ENCODE measurements around the gene KRT20. TPM values are rescaled to one million over a fixed set of nuclear protein-coding genes. Genes with fewer than 3 reads are reported as not detected.
"Not testable (repeated sequence)": the region's sequence is repeated elsewhere in the genome, so short reads cannot be mapped to it uniquely, and the experiment has no call there.

The KRT20 gene
- total RNA-seq, 1 donor from 2014 or later = not detected

DNA sequence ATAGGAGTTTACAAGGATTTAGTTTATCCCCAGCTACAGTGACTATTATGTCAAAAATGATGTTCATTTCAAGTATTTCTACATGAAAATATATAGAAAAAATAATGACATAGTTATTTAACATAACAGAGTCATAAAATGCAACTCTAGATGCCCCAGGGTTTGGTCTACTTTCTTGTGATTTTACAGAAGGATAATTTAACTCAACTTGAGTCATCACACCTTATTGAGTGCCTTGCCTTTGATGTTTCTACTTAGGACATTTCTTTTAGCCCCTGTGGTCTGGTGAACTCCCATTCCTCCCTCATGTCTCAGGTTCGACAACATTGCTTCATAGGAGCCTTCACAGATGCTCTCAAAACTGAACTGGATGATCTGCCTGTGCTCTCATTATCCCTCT is 2.0 kb downstream of the KRT20 start:
- Mint-ChIP-seq H3K36me3 (ENCODE audit: low read depth) (no peaks in the 10 kb centered on the region), H3K4me1 (no peaks in the 10 kb centered on the region), H3K9me3 (no peaks in the 10 kb centered on the region), H3K4me3 (no peak overlapping the region), H3K27me3 (peaks cover 17% of the 10 kb centered on the region), H3K27ac (no peak overlapping the region)
- intact Hi-C loops (cut with micrococcal nuclease) = no loop called here
- no peak for DNase-seq

GRCh38 chr17:40879026-40879425 is 6.0 kb downstream of the KRT20 start:
- H3K4me1 Mint-ChIP-seq = no peaks in the 10 kb centered on the region
- intact Hi-C loops (cut with micrococcal nuclease) = no loop called here
- no peaks in the 10 kb centered on the region for H3K9me3 Mint-ChIP-seq
- DNase-seq = no peak
- no peak overlapping the region for H3K4me3 Mint-ChIP-seq
- H3K27ac Mint-ChIP-seq = no peak overlapping the region
- peaks cover 20% of the 10 kb centered on the region for H3K27me3 Mint-ChIP-seq
- H3K36me3 Mint-ChIP-seq (ENCODE audit: low read depth) = no peaks in the 10 kb centered on the region

- Mint-ChIP-seq H3K4me3 (no peak overlapping the region), H3K4me1 (no peaks in the 10 kb centered on the region), H3K36me3 (ENCODE audit: low read depth) (no peaks in the 10 kb centered on the region), H3K27ac (no peak overlapping the region), H3K27me3 (peaks cover 20% of the 10 kb centered on the region), H3K9me3 (no peaks in the 10 kb centered on the region)
- no peak for DNase-seq
- intact Hi-C loops (cut with micrococcal nuclease) = no loop called here
These were observed 7.0 kb downstream of the KRT20 start for GRCh38 chr17:40878044-40878443.

GRCh38 chr17:40873801-40874200 is 11.2 kb downstream of the KRT20 start:
- DNase-seq = no peak
- no peaks in the 10 kb centered on the region for H3K4me1 Mint-ChIP-seq
- intact Hi-C loops (cut with micrococcal nuclease) = no loop called here
- no peaks in the 10 kb centered on the region for H3K36me3 Mint-ChIP-seq (ENCODE audit: low read depth)
- H3K9me3 Mint-ChIP-seq = no peaks in the 10 kb centered on the region
- H3K4me3 Mint-ChIP-seq = no peak overlapping the region
- no peak overlapping the region for H3K27ac Mint-ChIP-seq
- H3K27me3 Mint-ChIP-seq = peaks cover 34% of the 10 kb centered on the region

GRCh38 chr17:40873255-40873654 is 11.8 kb downstream of the KRT20 start:
- no peak overlapping the region for H3K27ac Mint-ChIP-seq
- peaks cover 35% of the 10 kb centered on the region for H3K27me3 Mint-ChIP-seq
- no peaks in the 10 kb centered on the region for H3K4me1 Mint-ChIP-seq
- H3K9me3 Mint-ChIP-seq = no peaks in the 10 kb centered on the region
- intact Hi-C loops (cut with micrococcal nuclease) = no loop called here
- H3K4me3 Mint-ChIP-seq = no peak overlapping the region
- no peaks in the 10 kb centered on the region for H3K36me3 Mint-ChIP-seq (ENCODE audit: low read depth)
- no peak for DNase-seq

DNA sequence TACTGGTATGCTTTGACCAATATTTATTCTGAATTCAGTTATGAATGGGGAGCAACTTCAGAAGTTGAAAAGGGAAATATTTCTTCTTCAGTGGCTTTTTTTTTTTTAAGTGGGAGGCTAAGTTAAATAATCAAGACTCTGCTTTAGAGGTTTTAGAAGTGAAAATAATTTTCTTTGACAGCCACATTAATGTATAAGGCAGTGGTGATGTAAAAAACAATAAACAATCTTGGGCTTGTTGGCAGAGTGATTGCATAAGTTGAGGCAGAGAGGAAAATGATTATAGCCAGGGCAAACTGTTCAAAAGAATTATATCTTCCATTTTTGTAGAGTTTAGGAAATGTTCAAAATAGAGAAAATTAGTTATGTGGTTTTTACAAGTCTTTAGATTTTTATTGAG is 12.6 kb downstream of the KRT20 start:
- Mint-ChIP-seq H3K4me3 (no peak overlapping the region), H3K27ac (no peak overlapping the region), H3K9me3 (no peaks in the 10 kb centered on the region), H3K4me1 (no peaks in the 10 kb centered on the region), H3K36me3 (ENCODE audit: low read depth) (no peaks in the 10 kb centered on the region), H3K27me3 (peaks cover 35% of the 10 kb centered on the region)
- no peak for DNase-seq
- intact Hi-C loops (cut with micrococcal nuclease) = no loop called here

DNA sequence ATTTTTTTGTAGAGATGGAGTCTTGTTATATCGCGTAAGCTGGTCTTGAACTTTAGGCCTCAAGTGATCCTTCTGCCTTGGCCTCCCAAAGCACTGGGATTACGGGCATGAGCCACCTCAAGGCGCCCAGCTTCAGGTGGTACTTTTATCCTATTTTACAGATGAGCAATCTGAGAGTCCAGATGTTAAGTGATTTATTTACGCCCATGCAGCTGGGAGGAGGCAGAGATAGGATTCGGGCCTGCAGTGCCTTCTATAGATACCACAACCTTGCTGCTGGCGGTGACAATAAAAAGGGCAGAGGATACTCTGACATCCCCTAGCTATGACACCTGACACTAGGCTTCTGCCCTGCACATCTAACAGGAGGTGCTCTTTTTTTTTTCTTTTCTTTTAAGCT is 13.7 kb downstream of the KRT20 start:
- no peak overlapping the region for H3K4me3 Mint-ChIP-seq
- H3K9me3 Mint-ChIP-seq = no peaks in the 10 kb centered on the region
- no peak for DNase-seq
- no peaks in the 10 kb centered on the region for H3K36me3 Mint-ChIP-seq (ENCODE audit: low read depth)
- H3K4me1 Mint-ChIP-seq = no peaks in the 10 kb centered on the region
- peaks cover 36% of the 10 kb centered on the region for H3K27me3 Mint-ChIP-seq
- intact Hi-C loops (cut with micrococcal nuclease) = no loop called here
- no peak overlapping the region for H3K27ac Mint-ChIP-seq

GRCh38 chr17:40870136-40870535 is 14.9 kb downstream of the KRT20 start:
- intact Hi-C loops (cut with micrococcal nuclease) = no loop called here
- Mint-ChIP-seq H3K27me3 (peaks cover 33% of the 10 kb centered on the region), H3K4me3 (no peak overlapping the region), H3K36me3 (ENCODE audit: low read depth) (no peaks in the 10 kb centered on the region), H3K27ac (no peak overlapping the region), H3K4me1 (no peaks in the 10 kb centered on the region), H3K9me3 (no peaks in the 10 kb centered on the region)
- DNase-seq = no peak

DNA sequence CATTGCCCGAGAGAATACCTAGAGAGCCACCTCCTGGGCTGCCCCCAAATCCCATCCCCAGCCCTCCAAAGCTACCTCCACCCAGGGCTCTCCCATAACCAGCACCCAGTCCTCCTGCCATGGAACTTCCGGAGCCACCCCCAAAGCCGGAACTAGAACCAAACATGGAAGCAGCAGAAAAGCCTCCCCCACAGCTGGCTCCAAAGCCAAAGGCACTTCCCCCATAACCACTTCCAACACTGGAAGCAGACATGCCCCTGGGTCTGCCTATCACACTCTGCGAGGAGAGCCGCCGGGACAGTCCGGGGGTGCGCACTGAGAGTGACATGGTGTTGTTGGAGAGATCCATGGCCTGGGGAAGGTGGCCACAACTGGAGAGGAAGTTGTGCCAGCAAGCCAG is 18.2 kb downstream of the KRT20 start, which contains the start of gene KRT12:
Gene KRT12 (minus strand): TSS at position 386 of the 400 bp plus-strand sequence. CDS start 37 bp downstream, at position 349.
- H3K4me1 Mint-ChIP-seq = no peaks in the 10 kb centered on the region
- intact Hi-C loops (cut with micrococcal nuclease) = no loop called here
- no peak within 1 kb of the TSS for H3K27ac Mint-ChIP-seq
- H3K4me3 Mint-ChIP-seq = no peak within 1 kb of the TSS
- H3K27me3 Mint-ChIP-seq = peaks cover 20% of the 10 kb centered on the region
- H3K9me3 Mint-ChIP-seq = no peaks in the 10 kb centered on the region
- DNase-seq = no peak
- no peaks in the 10 kb centered on the region for H3K36me3 Mint-ChIP-seq (ENCODE audit: low read depth)

DNA sequence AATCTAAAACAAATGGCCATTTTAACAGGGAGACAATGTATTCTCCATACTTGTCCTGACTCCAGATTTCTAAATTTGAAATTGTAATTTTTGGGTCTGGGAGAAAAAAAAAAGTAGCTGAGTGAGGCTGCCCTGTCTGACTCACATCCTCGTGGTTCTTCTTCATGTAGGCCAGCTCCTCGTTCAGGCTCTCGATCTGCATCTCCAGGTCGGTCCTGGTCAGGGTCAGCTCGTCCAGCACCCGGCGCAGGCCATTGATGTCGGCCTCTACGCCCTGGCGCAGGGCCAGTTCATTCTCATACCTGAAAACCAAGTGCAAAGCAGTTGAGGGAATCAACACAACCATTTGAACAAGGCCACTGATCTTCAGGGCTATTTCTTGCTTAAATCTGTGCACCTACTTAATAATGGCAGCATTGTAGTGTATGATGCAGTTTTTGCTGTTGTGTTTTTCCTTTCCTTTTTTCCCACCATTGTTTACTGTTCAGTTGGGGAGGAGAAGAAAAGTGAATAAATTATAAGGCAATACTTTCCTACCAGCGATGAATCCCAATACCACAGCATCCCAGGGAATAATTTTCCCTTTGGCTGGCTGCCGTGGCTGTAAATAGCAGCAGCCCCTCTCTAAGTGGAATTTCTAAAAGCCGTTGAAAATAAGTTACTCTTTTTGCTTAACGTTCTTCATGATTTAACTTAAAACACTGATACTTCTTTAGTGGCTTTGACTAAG is 20.2 kb downstream of the KRT20 start:
- H3K27ac Mint-ChIP-seq = no peak overlapping the region
- H3K27me3 Mint-ChIP-seq = peaks cover 18% of the 10 kb centered on the region
- H3K36me3 Mint-ChIP-seq (ENCODE audit: low read depth) = no peaks in the 10 kb centered on the region
- intact Hi-C loops (cut with micrococcal nuclease) = no loop called here
- no peak overlapping the region for H3K4me3 Mint-ChIP-seq
- no peaks in the 10 kb centered on the region for H3K9me3 Mint-ChIP-seq
- no peaks in the 10 kb centered on the region for H3K4me1 Mint-ChIP-seq
- DNase-seq = no peak

GRCh38 chr17:40862985-40863733 is 21.9 kb downstream of the KRT20 start:
- Mint-ChIP-seq H3K27ac (no peak overlapping the region), H3K27me3 (peaks cover 20% of the 10 kb centered on the region), H3K36me3 (ENCODE audit: low read depth) (no peaks in the 10 kb centered on the region), H3K9me3 (no peaks in the 10 kb centered on the region), H3K4me3 (no peak overlapping the region), H3K4me1 (no peaks in the 10 kb centered on the region)
- DNase-seq = no peak
- intact Hi-C loops (cut with micrococcal nuclease) = no loop called here

GRCh38 chr17:40859536-40859935 is 25.5 kb downstream of the KRT20 start:
- peaks cover 18% of the 10 kb centered on the region for H3K27me3 Mint-ChIP-seq
- no peak overlapping the region for H3K4me3 Mint-ChIP-seq
- no peak for DNase-seq
- H3K4me1 Mint-ChIP-seq = no peaks in the 10 kb centered on the region
- intact Hi-C loops (cut with micrococcal nuclease) = loop anchor here (5.0 to 10.0 kb wide), 2 partner anchors 463 to 805 kb away; no protein-coding TSS in a partner anchor
- H3K27ac Mint-ChIP-seq = no peak overlapping the region
- H3K9me3 Mint-ChIP-seq = no peaks in the 10 kb centered on the region
- no peaks in the 10 kb centered on the region for H3K36me3 Mint-ChIP-seq (ENCODE audit: low read depth)

GRCh38 chr17:40858667-40859066 is 26.4 kb downstream of the KRT20 start:
- not testable (repeated sequence) for H3K36me3 Mint-ChIP-seq (ENCODE audit: low read depth); H3K27ac Mint-ChIP-seq; H3K4me3 Mint-ChIP-seq; DNase-seq; H3K9me3 Mint-ChIP-seq; H3K4me1 Mint-ChIP-seq
- intact Hi-C loops (cut with micrococcal nuclease) = loop anchor here (5.0 to 10.0 kb wide), 2 partner anchors 464 to 806 kb away; no protein-coding TSS in a partner anchor
- peaks cover 21% of the 10 kb centered on the region for H3K27me3 Mint-ChIP-seq

- no peak overlapping the region for H3K4me3 Mint-ChIP-seq
- no peaks in the 10 kb centered on the region for H3K9me3 Mint-ChIP-seq
- H3K36me3 Mint-ChIP-seq (ENCODE audit: low read depth) = no peaks in the 10 kb centered on the region
- intact Hi-C loops (cut with micrococcal nuclease) = loop anchor here (5.0 to 10.0 kb wide), 2 partner anchors 465 to 807 kb away; no protein-coding TSS in a partner anchor
- no peak overlapping the region for H3K27ac Mint-ChIP-seq
- H3K4me1 Mint-ChIP-seq = no peaks in the 10 kb centered on the region
- DNase-seq = no peak
- H3K27me3 Mint-ChIP-seq = peaks cover 24% of the 10 kb centered on the region
These were observed 27.5 kb downstream of the KRT20 start for GRCh38 chr17:40857535-40857934.

All from activated CD4-positive, alpha-beta T cell treated with anti-CD3 and anti-CD28 coated beads, Interleukin-2, amount 10 ng/mL, durations not matched to agents 24 days and 14 days (primary cell).